Kidney (tissue), 22 donors: ENCODE data around the gene ANXA11. TPM values are rescaled to one million over a fixed set of nuclear protein-coding genes. Genes with fewer than 3 reads are reported as not detected.
"Not testable (repeated sequence)": the region's sequence is repeated elsewhere in the genome, so short reads cannot be mapped to it uniquely, and the experiment has no call there.

ENCODE experiments used
- DNase-seq, 5 donors: peaks; one replicate each; pipeline ENCODE4 v3.0.0-alpha.2; 2013 to 2020
- FAIRE-seq: peaks from 2 replicates; lab custom pipeline; 2012; peaks lifted over from hg19 to GRCh38; lab: Jason Lieb, UNC
- H3K27ac ChIP-seq, 2 donors: one replicate each; pipeline ENCODE4 v1.7.0; 2013; ENCODE audit warnings: low read depth in 2 of 2, low read length in 2 of 2, inconsistent platforms in 1 of 2
- H3K27me3 ChIP-seq: one replicate; pipeline ENCODE4 v1.7.1; 2013; ENCODE audit warnings: low read length, inconsistent platforms; ENCODE audit not compliant: control insufficient read depth, insufficient read depth
- H3K36me3 ChIP-seq, 3 donors: one replicate each; pipeline versions ENCODE4 v1.7.0 to v1.7.1; 2013; ENCODE audit warnings: low read length in 3 of 3, control low read depth in 1 of 3, inconsistent platforms in 1 of 3; ENCODE audit not compliant: insufficient read depth in 3 of 3, control insufficient read depth in 2 of 3
- H3K4me1 ChIP-seq, 3 donors: one replicate each; pipeline versions ENCODE4 v1.7.0 to v1.7.1; 2013; ENCODE audit warnings: low read length in 3 of 3, inconsistent platforms in 1 of 3, low read depth in 1 of 3; ENCODE audit not compliant: control insufficient read depth in 2 of 3, insufficient read depth in 2 of 3
- H3K4me3 ChIP-seq, 3 donors: one replicate each; pipeline versions ENCODE4 v1.7.0 to v1.8.1; 2013; ENCODE audit warnings: low read length in 3 of 3, control low read depth in 1 of 3, inconsistent platforms in 1 of 3
- H3K9ac ChIP-seq, 3 donors: one replicate each; pipeline versions ENCODE4 v1.7.0 to v1.7.1; 2013; ENCODE audit warnings: low read length in 3 of 3, control low read depth in 1 of 3, inconsistent platforms in 1 of 3
- H3K9me3 ChIP-seq, 3 donors: one replicate each; pipeline versions ENCODE4 v1.7.0 to v1.7.1; 2013; ENCODE audit warnings: low read length in 3 of 3, control low read depth in 1 of 3, inconsistent platforms in 1 of 3; ENCODE audit not compliant: control insufficient read depth in 2 of 3, insufficient read depth in 1 of 3
- CTCF ChIP-seq: IDR thresholded peaks from 3 replicates; pipeline ENCODE4 v1.5.1; 2012; ENCODE audit warnings: mild to moderate bottlenecking, moderate library complexity, borderline replicate concordance; ENCODE audit not compliant: insufficient read depth; ENCODE audit errors: extremely low read depth
- intact Hi-C: fragments of 100-400 bp; cut with DNase I; formaldehyde crosslinking; loops from one replicate; pipeline ENCODE4 v1.11.1; 2022
- long read RNA-seq, 10 donors: library from polyadenylated mRNA in 1 of 10; unstranded in 1 of 10; transcript quantifications; one replicate each; pipeline ENCODE4 v2.0.0 and lab custom pipeline, GENCODE V29; 2021 to 2026
- polyA plus RNA-seq: library from polyadenylated mRNA; stranded (reverse); fragments of 350-450 nt; fragmentation: Illumina TruSeq; extraction: RNeasy Lipid Tissue Mini Kit (QIAGEN cat#74804); gene quantifications from one replicate; pipeline ENCODE4 v1.2.3, GENCODE V29; 2014; ENCODE audit warnings: low read depth, low replicate concordance; ENCODE audit not compliant: insufficient read depth
- total RNA-seq: library from RNA; stranded (reverse); fragmentation: NEBNext Ultra II Directional; extraction: Animal tissue kit (Norgen Biotek cat#: 25700); gene quantifications from one replicate; pipeline ENCODE4 v1.2.1, GENCODE V29; 2021
- donor health status: control.
- donor health status: control.
- donor health status: control.
- donor health status: control.
- donor health status: control.
- donor health status: DM: yes; HTN: yes; CAD: no.
- donor health status: Normal renal cell carcinoma (clear cell type).

ANXA11 gene
- total RNA-seq (435 TPM), polyA plus RNA-seq (543 TPM)
- long read RNA-seq, donor 1, full-length matches to known transcripts, result 18 of 51 reads
- long read RNA-seq, donor 1, partial matches to known transcripts, result 33 of 51 reads
- long read RNA-seq, donor 1, other reads (novel, unspliced or antisense), result 0 of 51 reads
- long read RNA-seq, donor 2, full-length matches to known transcripts, result 18 of 47 reads
- long read RNA-seq, donor 2, partial matches to known transcripts, result 29 of 47 reads
- long read RNA-seq, donor 2, other reads (novel, unspliced or antisense), result 0 of 47 reads
- long read RNA-seq, donor 3, full-length matches to known transcripts, result 28 of 40 reads
- long read RNA-seq, donor 3, partial matches to known transcripts, result 12 of 40 reads
- long read RNA-seq, donor 3, other reads (novel, unspliced or antisense), result 0 of 40 reads
- long read RNA-seq, donor 4, full-length matches to known transcripts, result 24 of 24 reads
- long read RNA-seq, donor 4, partial matches to known transcripts, result 0 of 24 reads
- long read RNA-seq, donor 4, other reads (novel, unspliced or antisense), result 0 of 24 reads
- long read RNA-seq, donor 5, result 0 reads
- long read RNA-seq, donor 6, partial matches to known transcripts, result 6 of 6 reads
- long read RNA-seq, donor 6, other reads (novel, unspliced or antisense), result 0 of 6 reads
- long read RNA-seq, donor 7, full-length matches to known transcripts, result 225 of 530 reads
- long read RNA-seq, donor 7, partial matches to known transcripts, result 236 of 530 reads
- long read RNA-seq, donor 7, other reads (novel, unspliced or antisense), result 69 of 530 reads
- long read RNA-seq, donor 8, full-length matches to known transcripts, result 14 of 46 reads
- long read RNA-seq, donor 8, partial matches to known transcripts, result 32 of 46 reads
- long read RNA-seq, donor 8, other reads (novel, unspliced or antisense), result 0 of 46 reads
- long read RNA-seq, donor 9, full-length matches to known transcripts, result 6 of 11 reads
- long read RNA-seq, donor 9, partial matches to known transcripts, result 5 of 11 reads
- long read RNA-seq, donor 9, other reads (novel, unspliced or antisense), result 0 of 11 reads
- long read RNA-seq, donor 10, full-length matches to known transcripts, result 17 of 31 reads
- long read RNA-seq, donor 10, partial matches to known transcripts, result 14 of 31 reads
- long read RNA-seq, donor 10, other reads (novel, unspliced or antisense), result 0 of 31 reads

GRCh38 chr10:80205477-80206276 lies at the start of gene ANXA11:
Gene ANXA11 (minus strand): TSS chr10:80205537. CDS start chr10:80172861, 32,676 bp downstream.
- intact Hi-C loops, result loop anchor here (10.0 kb wide), 1 partner anchor 51 kb away; no protein-coding TSS in a partner anchor
- peaks cover 0 to 49% (median 37%) of the 10 kb centered on the region in 3 donors for H3K4me1 ChIP-seq
- DNase-seq (peak; percentile 82 to 95 (median 91)), FAIRE-seq (no peak)
- peak within 1 kb of the TSS; percentile 86 to 92 (median 87) for H3K4me3 ChIP-seq
- peak within 1 kb of the TSS; percentile 79 to 97 (median 97) for H3K9ac ChIP-seq
- no peaks in the 10 kb centered on the region for H3K9me3 ChIP-seq
- no peaks in the 10 kb centered on the region for H3K27me3 ChIP-seq
- H3K36me3 ChIP-seq, result no peaks in the 10 kb centered on the region
- TF ChIP-seq CTCF, result no peak
- peak within 1 kb of the TSS; percentile 98 to 99 for H3K27ac ChIP-seq

GRCh38 chr10:80254726-80255125 lies 49.4 kb upstream of the ANXA11 start:
- DNase-seq, H3K4me1 ChIP-seq, intact Hi-C loops, H3K27me3 ChIP-seq, FAIRE-seq, H3K36me3 ChIP-seq, H3K27ac ChIP-seq, H3K4me3 ChIP-seq, H3K9me3 ChIP-seq, H3K9ac ChIP-seq: not testable (repeated sequence)

- intact Hi-C loops, DNase-seq, H3K9me3 ChIP-seq, FAIRE-seq, H3K4me3 ChIP-seq, H3K27ac ChIP-seq, H3K36me3 ChIP-seq, H3K27me3 ChIP-seq, H3K4me1 ChIP-seq, H3K9ac ChIP-seq: not testable (repeated sequence)
Observed at GRCh38 chr10:80253963-80254271, 48.6 kb upstream of the ANXA11 start.
